CD4-positive, alpha-beta T cell treated with Interleukin-10 for 1 hour (primary cell): Measurements from ENCODE around the gene SEC22A.

ENCODE experiments used
- DNase-seq: peaks from one replicate; pipeline ENCODE4 v3.0.0-alpha.2; 2020

The SEC22A gene

GRCh38 chr3:123290107-123290930, 88.6 kb downstream of the SEC22A start:
- no peak for DNase-seq

GRCh38 chr3:123290962-123291361, 89.2 kb downstream of the SEC22A start:
- DNase-seq: no peak

- no peak for DNase-seq
Observed at GRCh38 chr3:123291404-123291803, 89.7 kb downstream of the SEC22A start.

- no peak for DNase-seq
Observed at GRCh38 chr3:123292321-123293310, 90.9 kb downstream of the SEC22A start.

- no peak for DNase-seq
Observed at GRCh38 chr3:123294296-123294938, 92.7 kb downstream of the SEC22A start.

GRCh38 chr3:123295171-123295900, 93.6 kb downstream of the SEC22A start:
- no peak for DNase-seq

- DNase-seq: no peak
Observed at GRCh38 chr3:123295901-123296250, 94.1 kb downstream of the SEC22A start.

GRCh38 chr3:123296261-123296660, 94.5 kb downstream of the SEC22A start:
- no peak for DNase-seq

GRCh38 chr3:123296836-123297626, 95.3 kb downstream of the SEC22A start:
- no peak for DNase-seq

- no peak for DNase-seq
Observed at GRCh38 chr3:123297627-123297899, 95.8 kb downstream of the SEC22A start.

- no peak for DNase-seq
Observed at GRCh38 chr3:123298903-123299302, 97.2 kb downstream of the SEC22A start.

- DNase-seq: no peak
Observed at GRCh38 chr3:123299581-123299980, 97.8 kb downstream of the SEC22A start.

GRCh38 chr3:123300056-123300455, 98.3 kb downstream of the SEC22A start:
- DNase-seq: no peak

GRCh38 chr3:123300583-123300982, 98.8 kb downstream of the SEC22A start:
- DNase-seq: no peak

GRCh38 chr3:123301331-123302184, 99.8 kb downstream of the SEC22A start:
- no peak for DNase-seq

GRCh38 chr3:123302961-123303360, 101.2 kb downstream of the SEC22A start:
- no peak for DNase-seq

- no peak for DNase-seq
Observed at GRCh38 chr3:123303976-123304560, 102.3 kb downstream of the SEC22A start.

GRCh38 chr3:123305192-123305591, 103.4 kb downstream of the SEC22A start:
- DNase-seq: no peak

- DNase-seq: no peak
Observed at GRCh38 chr3:123307064-123307463, 105.3 kb downstream of the SEC22A start.

GRCh38 chr3:123310186-123310585, 108.4 kb downstream of the SEC22A start:
- no peak for DNase-seq

- DNase-seq: no peak
Observed at GRCh38 chr3:123310741-123311140, 109.0 kb downstream of the SEC22A start.
